Activated T-cell treated with anti-CD3 and anti-CD28 coated beads for 1 hour (primary cell): ENCODE measurements around the gene FHIT.

Experiments
- DNase-seq: peaks from one replicate; pipeline ENCODE4 v3.0.0-alpha.2; 2020; ENCODE audit warnings: low read depth

Gene FHIT

GRCh38 chr3:60277361-60277800 is 973.9 kb downstream of the FHIT start:
- DNase-seq, result no peak

GRCh38 chr3:60276615-60277014 is 974.6 kb downstream of the FHIT start:
- DNase-seq, result no peak

GRCh38 chr3:60274646-60275045 is 976.6 kb downstream of the FHIT start:
- no peak for DNase-seq

- no peak for DNase-seq
Observed at GRCh38 chr3:60274098-60274497, 977.2 kb downstream of the FHIT start.

GRCh38 chr3:60269829-60270266 is 981.4 kb downstream of the FHIT start:
- no peak for DNase-seq

- DNase-seq, result no peak
Observed at GRCh38 chr3:60269377-60269776, 981.9 kb downstream of the FHIT start.

GRCh38 chr3:60268123-60268522 is 983.1 kb downstream of the FHIT start:
- DNase-seq, result no peak

GRCh38 chr3:60266444-60266843 is 984.8 kb downstream of the FHIT start:
- no peak for DNase-seq

- no peak for DNase-seq
Observed at GRCh38 chr3:60263191-60263590, 988.1 kb downstream of the FHIT start.

GRCh38 chr3:60262546-60262945 is 988.7 kb downstream of the FHIT start:
- no peak for DNase-seq

GRCh38 chr3:60260546-60260945 is 990.7 kb downstream of the FHIT start:
- no peak for DNase-seq

- no peak for DNase-seq
Observed at GRCh38 chr3:60250810-60251209, 1000.4 kb downstream of the FHIT start.

- no peak for DNase-seq
Observed at GRCh38 chr3:60250206-60250605, 1001.0 kb downstream of the FHIT start.

GRCh38 chr3:60246361-60246760 is 1004.9 kb downstream of the FHIT start:
- no peak for DNase-seq

GRCh38 chr3:60243456-60243855 is 1007.8 kb downstream of the FHIT start:
- no peak for DNase-seq

GRCh38 chr3:60240492-60240891 is 1010.8 kb downstream of the FHIT start:
- DNase-seq, result no peak

- no peak for DNase-seq
Observed at GRCh38 chr3:60238550-60238949, 1012.7 kb downstream of the FHIT start.

GRCh38 chr3:60229502-60229901 is 1021.8 kb downstream of the FHIT start:
- DNase-seq, result no peak

GRCh38 chr3:60228823-60229222 is 1022.4 kb downstream of the FHIT start:
- no peak for DNase-seq

GRCh38 chr3:60226912-60227311 is 1024.3 kb downstream of the FHIT start:
- no peak for DNase-seq

GRCh38 chr3:60225848-60226247 is 1025.4 kb downstream of the FHIT start:
- DNase-seq, result no peak

GRCh38 chr3:60220768-60221167 is 1030.5 kb downstream of the FHIT start:
- DNase-seq, result no peak

- DNase-seq, result no peak
Observed at GRCh38 chr3:60219501-60219900, 1031.8 kb downstream of the FHIT start.

- no peak for DNase-seq
Observed at GRCh38 chr3:60217156-60217911, 1033.9 kb downstream of the FHIT start.
